HepG2 (cell line): ENCODE data around the gene MPZ. TPM values are rescaled to one million over a fixed set of nuclear protein-coding genes. Genes with fewer than 3 reads are reported as not detected.

Experiments used
- ATAC-seq: fragments of 200-7000 bp; cut with Tn5 transposase; 3 replicates; pipeline ENCODE4 v1.9.1; 2020; ENCODE audit warnings: mild to moderate bottlenecking, moderate library complexity
- BruUV-seq: library from RNA; stranded (reverse); fragments of 400-500 nt; replicated peaks from 2 replicates; lab custom pipeline; 2021; lab: Mats Ljungman, UMichigan
- CTCF ChIA-PET: fragments of 300-600 bp; formaldehyde crosslinking; extraction: SDS; loops from one replicate; lab custom pipeline; 2021; ENCODE audit warnings: low total read pairs, inconsistent platforms, low intra/inter-chr PET ratio; lab: Yijun Ruan, JAX
- POLR2A ChIA-PET: fragments of 350-600 bp; sonication (Branson Sonifier 250); formaldehyde crosslinking; loops from one replicate; lab custom pipeline; 2020; ENCODE audit warnings: antibody characterized with exemption, inconsistent platforms; lab: Yijun Ruan, JAX
- DNase-seq: peaks from one replicate; pipeline ENCODE4 v3.0.0-alpha.2; 2015; ENCODE audit warnings: low spot score
- FAIRE-seq: peaks from 3 replicates; lab custom pipeline; 2011; peaks lifted over from hg19 to GRCh38; lab: Jason Lieb, UNC
- H2AFZ ChIP-seq: one replicate; pipeline ENCODE4 v1.6.1; 2011; ENCODE audit warnings: low read length, inconsistent platforms
- H3K27ac ChIP-seq: fragments of 300-600 bp; 3 replicates; pipeline ENCODE4 v1.8.0; 2011; ENCODE audit warnings: mixed run types, mild to moderate bottlenecking, mixed read lengths, low read length, inconsistent platforms; ENCODE audit not compliant: insufficient read depth; ENCODE audit errors: extremely low read length
- H3K27me3 ChIP-seq, 2 experiments: fragments of 200-600 bp in 1 of 2; 2 replicates in 1 of 2; 3 replicates in 1 of 2; pipeline versions ENCODE4 v1.6.0 to v1.8.0; 2011; ENCODE audit warnings: low read length in 2 of 2, mild to moderate bottlenecking in 2 of 2, moderate library complexity in 2 of 2, inconsistent platforms in 1 of 2; ENCODE audit not compliant: insufficient read depth in 2 of 2, control insufficient read depth in 1 of 2
- H3K36me3 ChIP-seq, 2 experiments: fragments of 200-600 bp in 1 of 2; replicated peaks in 1 of 2; 2 replicates in 1 of 2; 3 replicates in 1 of 2; pipeline versions ENCODE4 v1.5.1 to v1.8.0; 2011; ENCODE audit warnings: low read length in 2 of 2, inconsistent platforms in 1 of 2; ENCODE audit not compliant: insufficient read depth in 2 of 2, control insufficient read depth in 1 of 2
- H3K4me1 ChIP-seq: 2 replicates; pipeline ENCODE4 v1.5.1; 2012; ENCODE audit warnings: low read length, inconsistent platforms; ENCODE audit not compliant: insufficient read depth
- H3K4me2 ChIP-seq: 2 replicates; pipeline ENCODE4 v1.6.0; 2011; ENCODE audit warnings: low read depth, low read length, inconsistent platforms
- H3K4me3 ChIP-seq, 3 experiments: fragments of 200-600 bp in 1 of 3; sonication (generic), shearing (Covaris generic) in 1 of 3; replicated peaks in 1 of 3; 2 replicates each; pipeline ENCODE4 v1.5.1; 2011 to 2016; ENCODE audit warnings: low read length in 3 of 3, inconsistent platforms in 2 of 3, low read depth in 2 of 3, mild to moderate bottlenecking in 2 of 3, control low read depth in 1 of 3, mixed read lengths in 1 of 3; ENCODE audit not compliant: insufficient read depth in 1 of 3
- H3K79me2 ChIP-seq: one replicate; pipeline ENCODE4 v1.6.1; 2011; ENCODE audit warnings: low read length, inconsistent platforms; ENCODE audit not compliant: insufficient read depth
- H3K9ac ChIP-seq: 2 replicates; pipeline ENCODE4 v1.6.0; 2011; ENCODE audit warnings: mild to moderate bottlenecking, low read depth, low read length, inconsistent platforms; ENCODE audit not compliant: insufficient read depth
- H3K9me3 ChIP-seq: 2 replicates; pipeline ENCODE4 v1.5.1; 2012; ENCODE audit warnings: mild to moderate bottlenecking, low read length
- H4K20me1 ChIP-seq: 2 replicates; pipeline ENCODE4 v1.6.0; 2011; ENCODE audit warnings: inconsistent platforms, mild to moderate bottlenecking, low read length, moderate library complexity; ENCODE audit not compliant: insufficient read depth
- CCDC6 ChIP-seq: sonication (generic); formaldehyde crosslinking; IDR thresholded peaks from 2 replicates; pipeline ENCODE4 v1.8.1; 2022; ENCODE audit warnings: mild to moderate bottlenecking, missing genetic modification reagents, moderate library complexity
- MTA3 ChIP-seq: sonication (generic); formaldehyde crosslinking; IDR thresholded peaks from 2 replicates; pipeline ENCODE4 v1.4.0; 2020; ENCODE audit warnings: missing genetic modification reagents
- ZBTB7A ChIP-seq: sonication (generic); formaldehyde crosslinking; IDR thresholded peaks from 2 replicates; pipeline ENCODE4 v1.8.0; 2022; ENCODE audit warnings: mild to moderate bottlenecking, missing genetic modification reagents
- WGBS: methylation state at CpG from one replicate; pipeline ENCODE4 v1.1.6; 2017; ENCODE audit warnings: low lambda C conversion rate; 5-methylcytosine and 5-hydroxymethylcytosine counted together
- in situ Hi-C: cut with HindIII; loops from 2 replicates; pipeline ENCODE4 v1.10.0; 2017; ENCODE audit warnings: low pct_unique_long_range_greater_than_20kb; ENCODE audit not compliant: extremely low pct_ligation_motif_present
- intact Hi-C: fragments of 100-400 bp; cut with micrococcal nuclease; formaldehyde crosslinking; loops from one replicate; pipeline ENCODE4 v1.10.0; 2022; ENCODE audit not compliant: unreplicated experiment
- polyA plus RNA-seq, 8 experiments: library from polyadenylated mRNA; depleted of rRNA in 3 of 8; stranded (reverse) in 7 of 8; unstranded in 1 of 8; fragments of >200 nt; fragmentation: Illumina TruSeq in 4 of 8; extraction: Trizol in 4 of 8; gene quantifications; 2 replicates each; pipeline versions ENCODE4 v1.2.1 to v1.2.3, GENCODE V29; 2011 to 2016; ENCODE audit warnings: low read depth in 4 of 8, missing spikeins in 1 of 8, mixed read lengths in 1 of 8; ENCODE audit not compliant: insufficient read depth in 1 of 8
- total RNA-seq, 5 experiments: library from RNA; depleted of rRNA; stranded (reverse); fragments of >200 nt; fragmentation: Illumina TruSeq; extraction: Trizol; gene quantifications; 2 replicates each; pipeline ENCODE4 v1.2.3, GENCODE V29; 2016; ENCODE audit warnings: low read depth in 1 of 5
- TF ChIP-seq, protein P1 (sequence below): sonication (generic); formaldehyde crosslinking; IDR thresholded peaks from 2 replicates; pipeline ENCODE4 v1.9.0; 2021; ENCODE audit warnings: missing genetic modification reagents, borderline replicate concordance
- TF ChIP-seq, protein P2 (sequence below), 2 experiments: fragments of 450-650 bp in 1 of 2; sonication (generic) in 1 of 2; formaldehyde crosslinking; IDR thresholded peaks; 2 replicates each; pipeline versions ENCODE4 v1.5.0 to v1.8.0; 2020 to 2022; ENCODE audit warnings: mild to moderate bottlenecking in 1 of 2, missing genetic modification reagents in 1 of 2

The MPZ gene
- total and polyA plus RNA-seq, 2 of the 13 experiments (the other 11 are each of a cell fraction or from before 2014, with no cell fraction given) = 18.3 to 24.6 TPM

DNA sequence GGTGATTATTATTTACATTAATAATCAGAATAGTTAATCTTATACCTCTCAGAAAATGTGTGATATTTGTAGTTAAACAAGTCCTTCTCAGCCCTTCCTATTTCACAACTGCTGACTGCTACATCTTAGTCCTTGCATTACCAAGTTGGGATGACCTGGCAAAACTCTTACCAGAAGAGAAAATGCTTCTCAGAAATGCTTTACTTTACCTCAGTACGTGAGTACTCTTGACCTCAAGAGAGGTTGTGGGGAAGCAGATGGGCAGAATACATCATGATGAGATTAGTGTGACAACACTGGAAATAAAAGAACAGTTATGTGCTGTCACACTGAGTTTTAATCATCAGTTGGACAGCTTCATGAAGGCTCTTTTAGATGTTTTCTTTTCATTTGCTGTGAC is 41.7 kb upstream of the MPZ start:
- Histone ChIP-seq H3K4me3 (no peak overlapping the region), H3K27me3 (no peaks in the 10 kb centered on the region), H3K79me2 (peaks cover 2% of the 10 kb centered on the region), H3K36me3 (peaks cover 1 to 27% of the 10 kb centered on the region in 2 experiments; a peak in 4 of 5 replicates), H3K9me3 (no peaks in the 10 kb centered on the region), H3K9ac (no peak overlapping the region), H4K20me1 (no peaks in the 10 kb centered on the region), H2AFZ (no peak overlapping the region), H3K27ac (no peak overlapping the region), H3K4me2 (no peak overlapping the region), H3K4me1 (no peaks in the 10 kb centered on the region)
- DNase-seq = no peak
- TF ChIP-seq, protein P1, sequence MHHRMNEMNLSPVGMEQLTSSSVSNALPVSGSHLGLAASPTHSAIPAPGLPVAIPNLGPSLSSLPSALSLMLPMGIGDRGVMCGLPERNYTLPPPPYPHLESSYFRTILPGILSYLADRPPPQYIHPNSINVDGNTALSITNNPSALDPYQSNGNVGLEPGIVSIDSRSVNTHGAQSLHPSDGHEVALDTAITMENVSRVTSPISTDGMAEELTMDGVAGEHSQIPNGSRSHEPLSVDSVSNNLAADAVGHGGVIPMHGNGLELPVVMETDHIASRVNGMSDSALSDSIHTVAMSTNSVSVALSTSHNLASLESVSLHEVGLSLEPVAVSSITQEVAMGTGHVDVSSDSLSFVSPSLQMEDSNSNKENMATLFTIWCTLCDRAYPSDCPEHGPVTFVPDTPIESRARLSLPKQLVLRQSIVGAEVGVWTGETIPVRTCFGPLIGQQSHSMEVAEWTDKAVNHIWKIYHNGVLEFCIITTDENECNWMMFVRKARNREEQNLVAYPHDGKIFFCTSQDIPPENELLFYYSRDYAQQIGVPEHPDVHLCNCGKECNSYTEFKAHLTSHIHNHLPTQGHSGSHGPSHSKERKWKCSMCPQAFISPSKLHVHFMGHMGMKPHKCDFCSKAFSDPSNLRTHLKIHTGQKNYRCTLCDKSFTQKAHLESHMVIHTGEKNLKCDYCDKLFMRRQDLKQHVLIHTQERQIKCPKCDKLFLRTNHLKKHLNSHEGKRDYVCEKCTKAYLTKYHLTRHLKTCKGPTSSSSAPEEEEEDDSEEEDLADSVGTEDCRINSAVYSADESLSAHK (CRISPR knock-in tag) = no peak
- TF ChIP-seq ZBTB7A (CRISPR knock-in tag) = no peak
- WGBS = 100% methylated on average over 1 of the region's 1 CpG
- ChIA-PET POLR2A (no interaction called here), CTCF (no interaction called here)
- no peak for FAIRE-seq
- no TSS peak for BruUV-seq
- intact Hi-C loops = no loop called here
- in situ Hi-C loops = no loop called here
- no peak for ATAC-seq

DNA sequence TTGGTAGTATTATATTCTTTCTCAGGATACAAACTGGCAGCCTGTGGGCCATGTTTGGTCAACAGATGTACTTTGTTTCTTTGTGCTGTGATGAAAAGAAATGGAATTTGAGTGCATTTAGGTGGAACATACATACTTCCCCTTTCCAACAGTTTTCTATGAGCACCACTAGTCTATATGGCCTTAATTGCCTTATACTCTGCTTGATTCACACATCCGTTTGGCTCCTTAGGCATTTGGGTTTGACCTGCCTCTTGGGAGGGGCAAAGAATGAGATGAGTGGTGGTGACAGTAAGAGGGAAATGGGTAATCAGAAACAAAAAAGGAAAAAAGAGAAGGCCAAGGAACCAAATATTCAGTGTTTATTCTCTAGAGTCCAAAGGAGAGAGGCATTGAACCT is 40.9 kb upstream of the MPZ start:
- Histone ChIP-seq H4K20me1 (no peaks in the 10 kb centered on the region), H3K9me3 (no peaks in the 10 kb centered on the region), H3K36me3 (peaks cover 1 to 27% of the 10 kb centered on the region in 2 experiments; a peak in 4 of 5 replicates), H3K4me1 (no peaks in the 10 kb centered on the region), H3K79me2 (peaks cover 2% of the 10 kb centered on the region), H3K4me2 (no peak overlapping the region), H3K27me3 (no peaks in the 10 kb centered on the region), H3K4me3 (no peak overlapping the region), H2AFZ (no peak overlapping the region), H3K27ac (no peak overlapping the region), H3K9ac (no peak overlapping the region)
- in situ Hi-C loops = no loop called here
- no TSS peak for BruUV-seq
- FAIRE-seq = no peak
- no peak for TF ChIP-seq CCDC6 (CRISPR knock-in tag)
- no peak for TF ChIP-seq MTA3
- TF ChIP-seq, protein P2, sequence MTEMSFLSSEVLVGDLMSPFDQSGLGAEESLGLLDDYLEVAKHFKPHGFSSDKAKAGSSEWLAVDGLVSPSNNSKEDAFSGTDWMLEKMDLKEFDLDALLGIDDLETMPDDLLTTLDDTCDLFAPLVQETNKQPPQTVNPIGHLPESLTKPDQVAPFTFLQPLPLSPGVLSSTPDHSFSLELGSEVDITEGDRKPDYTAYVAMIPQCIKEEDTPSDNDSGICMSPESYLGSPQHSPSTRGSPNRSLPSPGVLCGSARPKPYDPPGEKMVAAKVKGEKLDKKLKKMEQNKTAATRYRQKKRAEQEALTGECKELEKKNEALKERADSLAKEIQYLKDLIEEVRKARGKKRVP (CRISPR knock-in tag; IDR thresholded peaks at IDR 0.05) = no peak
- intact Hi-C loops = no loop called here
- ChIA-PET POLR2A (no interaction called here), CTCF (no interaction called here)
- DNase-seq = no peak
- ATAC-seq = no peak
- 100% methylated on average over 1 of the region's 1 CpG for WGBS
